Upper lobe of right lung (tissue), 1 donor: ENCODE results near the gene STH. TPM values are rescaled to one million over a fixed set of nuclear protein-coding genes. Genes with fewer than 3 reads are reported as not detected.

ENCODE experiments used
- ATAC-seq: fragments of 200-7000 bp; cut with Tn5 transposase; one replicate; pipeline ENCODE4 v1.9.1; 2020; ENCODE audit warnings: mild to moderate bottlenecking, moderate library complexity
- DNase-seq: peaks from one replicate; pipeline ENCODE4 v3.0.0-alpha.2; 2020
- H3K27ac ChIP-seq: fragments of 200-600 bp; one replicate; pipeline ENCODE4 v1.8.0; 2022
- H3K27me3 ChIP-seq: fragments of 200-600 bp; one replicate; pipeline ENCODE4 v1.8.0; 2022; ENCODE audit warnings: mild to moderate bottlenecking
- H3K36me3 ChIP-seq: fragments of 200-600 bp; one replicate; pipeline ENCODE4 v1.8.0; 2022
- H3K4me1 ChIP-seq: fragments of 200-600 bp; one replicate; pipeline ENCODE4 v1.8.0; 2022
- H3K4me3 ChIP-seq: fragments of 200-600 bp; one replicate; pipeline ENCODE4 v1.8.0; 2022; ENCODE audit warnings: mild to moderate bottlenecking
- H3K9me3 ChIP-seq: fragments of 200-600 bp; one replicate; pipeline ENCODE4 v1.8.0; 2022
- CTCF ChIP-seq: fragments of 200-600 bp; IDR thresholded peaks from one replicate; pipeline ENCODE4 v1.8.0; 2022; ENCODE audit warnings: antibody characterized with exemption
- intact Hi-C: fragments of 100-400 bp; cut with DNase I; formaldehyde crosslinking; loops from one replicate; pipeline ENCODE4 v1.11.0; 2022
- total RNA-seq: library from RNA; stranded (reverse); fragmentation: NEBNext Ultra II Directional; extraction: Animal tissue kit (Norgen Biotek cat#: 25700); gene quantifications from one replicate; pipeline ENCODE4 v1.2.1, GENCODE V29; 2021
- donor health status: DM: no; HTN: yes; CAD: no; lungs with severe emphysema.

STH gene
- total RNA-seq, 1 donor from 2014 or later: not detected

DNA sequence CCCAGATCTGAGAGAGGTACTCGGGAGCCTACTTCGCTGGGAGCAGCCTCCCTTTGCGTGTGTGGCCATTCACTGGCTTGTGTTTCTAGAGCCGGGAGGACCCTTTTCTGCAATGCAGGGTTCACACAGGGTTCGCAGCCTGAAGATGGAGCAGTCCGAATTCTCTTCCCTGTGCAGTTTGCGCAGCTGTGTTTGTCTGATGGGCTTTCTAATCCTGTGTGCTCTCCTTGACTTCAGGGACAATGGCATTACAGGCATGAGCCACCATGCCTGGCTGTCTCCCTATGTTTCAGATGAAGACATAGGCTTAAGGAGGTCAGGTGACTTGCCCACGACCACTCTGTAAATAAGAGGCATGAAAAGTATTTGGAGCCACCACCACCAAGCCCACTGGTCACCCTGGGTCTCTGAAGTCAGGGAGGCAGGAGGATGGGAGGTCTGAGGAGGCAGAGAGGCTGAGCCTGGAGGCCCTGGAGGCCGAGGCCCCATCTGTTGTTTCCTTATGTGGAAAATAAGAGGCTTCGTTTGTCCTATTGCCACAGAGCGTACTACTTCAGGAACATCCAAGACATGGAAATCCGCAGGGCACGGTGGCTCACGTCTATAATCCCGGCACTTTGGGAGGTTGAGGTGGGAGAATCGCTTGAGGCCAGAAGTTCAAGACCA is 5.0 kb upstream of the STH start:
- no peaks in the 10 kb centered on the region for H3K36me3 ChIP-seq
- no peak for TF ChIP-seq CTCF
- H3K4me1 ChIP-seq: no peaks in the 10 kb centered on the region
- no peaks in the 10 kb centered on the region for H3K27me3 ChIP-seq
- DNase-seq (no peak), ATAC-seq (no peak)
- no peak overlapping the region for H3K4me3 ChIP-seq
- intact Hi-C loops: no loop called here
- no peak overlapping the region for H3K27ac ChIP-seq
- no peaks in the 10 kb centered on the region for H3K9me3 ChIP-seq

- DNase-seq (no peak), ATAC-seq (no peak)
- Histone ChIP-seq H3K27ac (no peak overlapping the region), H3K9me3 (no peaks in the 10 kb centered on the region), H3K4me1 (no peaks in the 10 kb centered on the region), H3K36me3 (no peaks in the 10 kb centered on the region), H3K27me3 (no peaks in the 10 kb centered on the region), H3K4me3 (no peak overlapping the region)
- intact Hi-C loops: no loop called here
- TF ChIP-seq CTCF: no peak
These were observed 4.1 kb upstream of the STH start for GRCh38 chr17:45994987-45995386.

GRCh38 chr17:45995627-45996270 is 3.3 kb upstream of the STH start:
- no peak overlapping the region for H3K27ac ChIP-seq
- no peaks in the 10 kb centered on the region for H3K4me1 ChIP-seq
- no peak overlapping the region for H3K4me3 ChIP-seq
- H3K9me3 ChIP-seq: no peaks in the 10 kb centered on the region
- DNase-seq: no peak
- ATAC-seq: peak; percentile 47
- no peaks in the 10 kb centered on the region for H3K36me3 ChIP-seq
- intact Hi-C loops: no loop called here
- no peaks in the 10 kb centered on the region for H3K27me3 ChIP-seq
- TF ChIP-seq CTCF: no peak

DNA sequence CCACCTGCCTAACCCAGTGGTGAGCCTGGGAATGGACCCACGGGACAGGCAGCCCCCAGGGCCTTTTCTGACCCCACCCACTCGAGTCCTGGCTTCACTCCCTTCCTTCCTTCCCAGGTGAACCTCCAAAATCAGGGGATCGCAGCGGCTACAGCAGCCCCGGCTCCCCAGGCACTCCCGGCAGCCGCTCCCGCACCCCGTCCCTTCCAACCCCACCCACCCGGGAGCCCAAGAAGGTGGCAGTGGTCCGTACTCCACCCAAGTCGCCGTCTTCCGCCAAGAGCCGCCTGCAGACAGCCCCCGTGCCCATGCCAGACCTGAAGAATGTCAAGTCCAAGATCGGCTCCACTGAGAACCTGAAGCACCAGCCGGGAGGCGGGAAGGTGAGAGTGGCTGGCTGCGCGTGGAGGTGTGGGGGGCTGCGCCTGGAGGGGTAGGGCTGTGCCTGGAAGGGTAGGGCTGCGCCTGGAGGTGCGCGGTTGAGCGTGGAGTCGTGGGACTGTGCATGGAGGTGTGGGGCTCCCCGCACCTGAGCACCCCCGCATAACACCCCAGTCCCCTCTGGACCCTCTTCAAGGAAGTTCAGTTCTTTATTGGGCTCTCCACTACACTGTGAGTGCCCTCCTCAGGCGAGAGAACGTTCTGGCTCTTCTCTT is 2.6 kb upstream of the STH start:
- H3K9me3 ChIP-seq: no peaks in the 10 kb centered on the region
- intact Hi-C loops: no loop called here
- ATAC-seq (no peak), DNase-seq (no peak)
- no peaks in the 10 kb centered on the region for H3K36me3 ChIP-seq
- no peak overlapping the region for H3K4me3 ChIP-seq
- no peaks in the 10 kb centered on the region for H3K27me3 ChIP-seq
- no peak for TF ChIP-seq CTCF
- no peak overlapping the region for H3K27ac ChIP-seq
- no peaks in the 10 kb centered on the region for H3K4me1 ChIP-seq

DNA sequence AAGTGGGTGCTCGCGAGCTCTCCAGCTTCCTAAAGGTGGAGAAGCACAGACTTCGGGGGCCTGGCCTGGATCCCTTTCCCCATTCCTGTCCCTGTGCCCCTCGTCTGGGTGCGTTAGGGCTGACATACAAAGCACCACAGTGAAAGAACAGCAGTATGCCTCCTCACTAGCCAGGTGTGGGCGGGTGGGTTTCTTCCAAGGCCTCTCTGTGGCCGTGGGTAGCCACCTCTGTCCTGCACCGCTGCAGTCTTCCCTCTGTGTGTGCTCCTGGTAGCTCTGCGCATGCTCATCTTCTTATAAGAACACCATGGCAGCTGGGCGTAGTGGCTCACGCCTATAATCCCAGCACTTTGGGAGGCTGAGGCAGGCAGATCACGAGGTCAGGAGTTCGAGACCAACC is 1.9 kb upstream of the STH start:
- no peak overlapping the region for H3K27ac ChIP-seq
- no peaks in the 10 kb centered on the region for H3K36me3 ChIP-seq
- intact Hi-C loops: no loop called here
- no peaks in the 10 kb centered on the region for H3K4me1 ChIP-seq
- no peak overlapping the region for H3K4me3 ChIP-seq
- H3K9me3 ChIP-seq: no peaks in the 10 kb centered on the region
- no peak for ATAC-seq
- DNase-seq: no peak
- TF ChIP-seq CTCF: no peak
- H3K27me3 ChIP-seq: no peaks in the 10 kb centered on the region
